VCaP (cell line): ENCODE data around the gene KRT4.

Experiments used
- H3K27ac ChIP-seq: fragments of 450-650 bp; 2 replicates; pipeline ENCODE4 v1.5.1; 2017
- CTCF ChIP-seq: fragments of 450-650 bp; conservative IDR thresholded peaks from 2 replicates; pipeline ENCODE4 v1.5.1; 2017; ENCODE audit warnings: mild to moderate bottlenecking, moderate library complexity

KRT4 gene

GRCh38 chr12:52776913-52777395, 37.0 kb downstream of the KRT4 start, which contains the start of gene KRT76:
TSS of gene KRT76 (minus strand) at chr12:52777345. CDS start at chr12:52777291, 54 bp downstream.
- no peak within 1 kb of the TSS for H3K27ac ChIP-seq

GRCh38 chr12:52776435-52776834, 37.5 kb downstream of the KRT4 start:
- TF ChIP-seq CTCF = no peak

More at GRCh38 chr12:52776913-52777395, 37.0 kb downstream of the KRT4 start, which contains the start of gene KRT76:
- no peak for TF ChIP-seq CTCF

GRCh38 chr12:52774629-52775250, 39.2 kb downstream of the KRT4 start:
- no peak for TF ChIP-seq CTCF
- no peak overlapping the region for H3K27ac ChIP-seq

More at GRCh38 chr12:52776435-52776834, 37.5 kb downstream of the KRT4 start:
- H3K27ac ChIP-seq = no peak overlapping the region

GRCh38 chr12:52772772-52773171, 41.1 kb downstream of the KRT4 start:
- TF ChIP-seq CTCF = no peak
- no peak overlapping the region for H3K27ac ChIP-seq

- TF ChIP-seq CTCF = no peak
These were observed 41.7 kb downstream of the KRT4 start for GRCh38 chr12:52772188-52772587.

GRCh38 chr12:52771505-52771904, 42.4 kb downstream of the KRT4 start:
- no peak for TF ChIP-seq CTCF
- no peak overlapping the region for H3K27ac ChIP-seq

More at GRCh38 chr12:52772188-52772587, 41.7 kb downstream of the KRT4 start:
- no peak overlapping the region for H3K27ac ChIP-seq

- TF ChIP-seq CTCF = no peak
- H3K27ac ChIP-seq = no peak overlapping the region
These were observed 42.8 kb downstream of the KRT4 start for GRCh38 chr12:52771088-52771487.
